22Rv1 (cell line): ENCODE data around the gene TRUB2.

Source experiments
- H3K27ac ChIP-seq: fragments of 450-650 bp; 2 replicates; pipeline ENCODE4 v1.5.1; 2017
- CTCF ChIP-seq: fragments of 450-650 bp; IDR thresholded peaks from 2 replicates; pipeline ENCODE4 v1.5.1; 2017; ENCODE audit warnings: mild to moderate bottlenecking
- ZFX ChIP-seq: fragments of 450-650 bp; IDR thresholded peaks from 2 replicates; pipeline ENCODE4 v1.6.1; 2017; ENCODE audit warnings: antibody characterized with exemption, borderline replicate concordance

Gene TRUB2

GRCh38 chr9:128262687-128263086 is 59.6 kb downstream of the TRUB2 start:
- H3K27ac ChIP-seq: no peak overlapping the region
- no peak for TF ChIP-seq ZFX
- no peak for TF ChIP-seq CTCF

GRCh38 chr9:128260340-128260739 is 61.9 kb downstream of the TRUB2 start:
- no peak for TF ChIP-seq CTCF
- no peak for TF ChIP-seq ZFX

GRCh38 chr9:128259156-128259555 is 63.1 kb downstream of the TRUB2 start:
- H3K27ac ChIP-seq: no peak overlapping the region

More at GRCh38 chr9:128260340-128260739, 61.9 kb downstream of the TRUB2 start:
- H3K27ac ChIP-seq: no peak overlapping the region

GRCh38 chr9:128258326-128258725 is 63.9 kb downstream of the TRUB2 start:
- no peak for TF ChIP-seq CTCF
- TF ChIP-seq ZFX: no peak

More at GRCh38 chr9:128259156-128259555, 63.1 kb downstream of the TRUB2 start:
- TF ChIP-seq CTCF: peak; percentile 20; the same call in 1 of the 2 replicates
- TF ChIP-seq ZFX: no peak

GRCh38 chr9:128257907-128258306 is 64.3 kb downstream of the TRUB2 start:
- TF ChIP-seq ZFX (no peak), CTCF (no peak)

More at GRCh38 chr9:128258326-128258725, 63.9 kb downstream of the TRUB2 start:
- H3K27ac ChIP-seq: no peak overlapping the region

GRCh38 chr9:128257086-128257825 is 65.0 kb downstream of the TRUB2 start:
- TF ChIP-seq CTCF (no peak), ZFX (no peak)
- no peak overlapping the region for H3K27ac ChIP-seq

More at GRCh38 chr9:128257907-128258306, 64.3 kb downstream of the TRUB2 start:
- no peak overlapping the region for H3K27ac ChIP-seq
